ENCODE results near the gene NCOA1.
A peak's percentile ranks its signal among the peaks of the same experiment; 100 is the strongest.

NCOA1 gene

GRCh38 chr2:24763843-24764242 lies 272.8 kb downstream of the NCOA1 start:
- no peaks in the 10 kb centered on the region for H3K27me3 ChIP-seq (ENCODE audit: insufficient read depth, poor library complexity, severe bottlenecking)
- no peak overlapping the region for H3K27ac ChIP-seq (replicated peaks)
- no peak overlapping the region for H3K4me3 ChIP-seq (replicated peaks; ENCODE audit: insufficient read depth, low read length)
- DNase-seq (ENCODE audit: low read depth in 1 of 2, low spot score in 1 of 2), result no peak
- TF ChIP-seq SPI1 (IDR thresholded peaks at IDR 0.05; ENCODE audit: borderline replicate concordance, low read depth), result no peak

- peak in 1 of 2 experiments; percentile 5 for DNase-seq (ENCODE audit: low read depth in 1 of 2, low spot score in 1 of 2)
Measured at GRCh38 chr2:24766609-24767008, 275.6 kb downstream of the NCOA1 start.

GRCh38 chr2:24768013-24768412 lies 277.0 kb downstream of the NCOA1 start:
- Histone ChIP-seq H3K27me3 (ENCODE audit: insufficient read depth, poor library complexity, severe bottlenecking) (no peaks in the 10 kb centered on the region), H3K27ac (replicated peaks) (no peak overlapping the region), H3K4me3 (replicated peaks; ENCODE audit: insufficient read depth, low read length) (no peak overlapping the region)
- no peak for DNase-seq (ENCODE audit: low read depth in 1 of 2, low spot score in 1 of 2)
- TF ChIP-seq CTCF (IDR thresholded peaks at IDR 0.05; ENCODE audit: insufficient read depth, low read length), result no peak
- TF ChIP-seq SPI1 (IDR thresholded peaks at IDR 0.05; ENCODE audit: borderline replicate concordance, low read depth), result no peak
- no peak for TF ChIP-seq POLR2AphosphoS5 (IDR thresholded peaks at IDR 0.05; ENCODE audit: low read depth)
- no peak for TF ChIP-seq GABPA (IDR thresholded peaks at IDR 0.05; ENCODE audit: low read depth)
- no peak for TF ChIP-seq REST (IDR thresholded peaks at IDR 0.05; ENCODE audit: insufficient replicate concordance, low read depth)

More at GRCh38 chr2:24766609-24767008, 275.6 kb downstream of the NCOA1 start:
- Histone ChIP-seq H3K27ac (replicated peaks) (no peak overlapping the region), H3K27me3 (ENCODE audit: insufficient read depth, poor library complexity, severe bottlenecking) (no peaks in the 10 kb centered on the region), H3K4me3 (replicated peaks; ENCODE audit: insufficient read depth, low read length) (no peak overlapping the region)
- TF ChIP-seq GABPA (IDR thresholded peaks at IDR 0.05; ENCODE audit: low read depth) (no peak), POLR2AphosphoS5 (IDR thresholded peaks at IDR 0.05; ENCODE audit: low read depth) (no peak), REST (IDR thresholded peaks at IDR 0.05; ENCODE audit: insufficient replicate concordance, low read depth) (no peak), CTCF (IDR thresholded peaks at IDR 0.05; ENCODE audit: insufficient read depth, low read length) (no peak), SPI1 (IDR thresholded peaks at IDR 0.05; ENCODE audit: borderline replicate concordance, low read depth) (no peak)

- Histone ChIP-seq H3K27me3 (ENCODE audit: insufficient read depth, poor library complexity, severe bottlenecking) (no peaks in the 10 kb centered on the region), H3K27ac (replicated peaks) (no peak overlapping the region), H3K4me3 (replicated peaks; ENCODE audit: insufficient read depth, low read length) (no peak overlapping the region)
- DNase-seq (ENCODE audit: low read depth in 1 of 2, low spot score in 1 of 2), result no peak
- TF ChIP-seq REST (IDR thresholded peaks at IDR 0.05; ENCODE audit: insufficient replicate concordance, low read depth), result no peak
- TF ChIP-seq POLR2AphosphoS5 (IDR thresholded peaks at IDR 0.05; ENCODE audit: low read depth), result no peak
- no peak for TF ChIP-seq GABPA (IDR thresholded peaks at IDR 0.05; ENCODE audit: low read depth)
- no peak for TF ChIP-seq CTCF (IDR thresholded peaks at IDR 0.05; ENCODE audit: insufficient read depth, low read length)
- no peak for TF ChIP-seq SPI1 (IDR thresholded peaks at IDR 0.05; ENCODE audit: borderline replicate concordance, low read depth)
Measured at GRCh38 chr2:24768601-24769000, 277.5 kb downstream of the NCOA1 start.

All from HL-60 (cell line).